NCI-H524 (cell line): Measurements from ENCODE around the gene EXOC8.
"Not testable (repeated sequence)": the region's sequence is repeated elsewhere in the genome, so short reads cannot be mapped to it uniquely, and the experiment has no call there.

Experiments used
- DNase-seq, 2 experiments: peaks; one replicate each; lab custom pipeline; 2025; lab: John Stamatoyannopoulos, UW

Gene EXOC8

DNA sequence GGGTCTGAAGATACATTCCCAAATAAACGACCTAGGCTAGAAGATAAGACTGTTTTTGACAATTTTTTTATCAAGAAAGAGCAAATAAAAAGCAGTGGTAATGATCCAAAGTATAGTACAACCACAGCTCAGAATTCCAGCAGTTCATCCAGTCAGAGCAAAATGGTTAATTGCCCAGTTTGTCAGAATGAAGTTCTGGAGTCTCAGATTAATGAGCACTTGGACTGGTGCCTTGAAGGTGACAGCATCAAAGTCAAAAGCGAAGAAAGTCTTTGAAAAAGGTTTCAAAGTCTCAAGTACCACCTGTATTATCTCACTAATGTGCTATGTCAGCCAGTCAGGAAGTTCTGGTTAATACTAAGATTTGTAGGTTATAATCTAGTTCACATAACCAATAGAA is 15.4 kb upstream of the EXOC8 start:
- no peak for DNase-seq

DNA sequence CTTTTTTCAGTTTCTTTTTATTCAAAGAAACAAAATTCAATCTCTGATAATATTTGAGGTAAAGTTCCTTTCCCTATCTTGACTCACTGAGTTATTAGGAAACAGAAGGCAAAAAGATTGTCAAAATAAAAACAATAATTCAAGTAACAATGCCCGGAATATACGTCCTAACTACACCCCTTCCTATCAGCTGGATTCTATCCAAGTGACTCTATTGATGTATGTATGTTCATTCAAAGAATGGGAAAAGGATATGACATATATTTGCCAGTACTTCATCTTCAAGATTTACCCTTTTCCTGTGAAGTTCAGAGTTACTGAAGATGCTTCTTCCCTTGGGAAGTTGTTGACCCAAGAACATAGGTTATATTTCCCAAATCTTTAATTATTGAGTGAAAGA is 14.2 kb upstream of the EXOC8 start:
- DNase-seq: no peak

DNA sequence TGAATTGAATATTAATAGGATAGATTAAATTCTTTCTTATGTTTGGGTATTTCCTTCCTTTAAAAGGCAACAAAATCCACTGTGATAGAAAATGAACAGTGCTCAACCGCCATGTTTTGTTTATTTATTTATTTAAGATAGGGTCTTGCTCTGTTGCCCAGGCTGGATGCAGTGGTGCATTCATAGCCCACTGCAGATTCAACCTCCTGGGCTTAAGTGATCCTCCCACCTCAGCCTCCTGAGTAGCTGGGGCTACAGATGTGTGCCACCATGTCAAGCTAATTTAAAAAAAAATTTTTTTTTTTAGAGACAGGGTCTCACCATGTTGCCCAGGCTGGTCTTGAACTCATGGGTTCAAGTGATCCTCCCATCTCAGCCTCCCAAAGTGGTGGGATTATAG is 11.2 kb upstream of the EXOC8 start:
- not testable (repeated sequence) for DNase-seq

DNA sequence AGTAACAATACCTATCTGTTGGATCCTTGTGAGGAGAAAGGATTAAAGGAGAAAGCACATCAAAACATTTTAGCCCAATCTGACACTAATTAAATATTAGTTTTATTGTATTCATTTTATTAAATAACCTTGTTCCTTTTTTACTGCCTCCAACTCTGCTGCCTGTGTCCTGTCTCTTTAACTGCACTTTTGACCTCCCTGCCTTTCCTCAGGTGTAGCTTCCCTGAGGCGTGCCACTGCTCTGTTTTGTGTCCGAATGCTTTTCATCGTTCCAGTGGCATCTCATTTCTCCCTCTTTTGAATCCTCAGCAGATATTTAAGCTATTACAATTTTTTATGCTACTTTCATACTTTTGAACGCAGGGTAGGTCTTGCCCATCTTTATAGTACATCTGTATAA is 10.8 kb upstream of the EXOC8 start:
- no peak for DNase-seq

DNA sequence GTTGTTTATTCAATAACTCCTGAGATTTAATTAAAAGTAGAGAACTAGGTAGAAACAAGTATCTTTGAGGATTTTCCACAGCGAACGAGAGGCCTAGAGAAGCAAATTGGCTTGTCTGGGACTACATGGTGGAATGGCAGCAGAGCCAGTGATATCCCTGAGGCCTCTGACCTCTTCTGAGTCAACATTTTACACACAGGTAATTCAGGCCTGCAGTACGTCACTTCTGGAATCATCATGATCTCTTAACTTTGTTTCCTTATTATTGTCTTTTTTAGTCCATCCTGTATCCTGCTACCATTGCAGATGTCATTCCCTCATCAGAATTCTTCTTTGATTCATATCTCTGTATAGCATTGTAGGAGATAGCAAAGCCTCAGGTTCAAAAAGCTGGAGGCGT is 10.3 kb upstream of the EXOC8 start:
- DNase-seq: no peak

DNA sequence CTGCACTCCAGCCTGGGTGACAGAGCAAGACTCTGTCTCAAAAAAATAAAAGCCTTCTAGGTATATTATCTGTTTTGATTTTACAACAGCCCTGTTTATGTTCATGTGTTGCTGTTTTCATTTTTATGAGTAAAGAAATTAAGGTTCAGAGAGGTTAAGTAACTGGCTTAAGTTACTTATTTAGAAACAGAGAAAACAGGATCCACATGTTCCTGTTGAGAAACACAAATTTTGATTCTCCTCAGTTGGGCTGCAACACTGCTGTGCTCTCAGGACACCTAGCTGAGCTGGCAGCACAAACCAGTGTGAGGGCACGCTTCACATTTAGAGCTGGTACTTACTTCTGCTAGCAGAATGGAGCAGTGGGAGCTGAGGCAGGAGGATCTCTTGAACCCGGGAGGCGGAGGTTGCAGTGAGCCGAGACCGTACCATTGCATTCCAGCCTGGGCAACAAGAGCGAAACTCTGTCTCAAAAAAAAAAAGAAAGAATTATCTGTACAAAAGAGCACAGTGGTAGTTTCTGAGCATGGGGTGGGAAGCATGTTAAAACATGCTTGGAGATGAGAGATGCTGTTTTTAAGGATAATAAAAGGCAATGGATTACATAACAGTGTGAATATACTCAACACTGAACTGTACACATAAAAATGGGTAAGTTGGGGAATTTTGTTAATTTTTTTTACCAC is 2.8 kb upstream of the EXOC8 start:
- no peak for DNase-seq

DNA sequence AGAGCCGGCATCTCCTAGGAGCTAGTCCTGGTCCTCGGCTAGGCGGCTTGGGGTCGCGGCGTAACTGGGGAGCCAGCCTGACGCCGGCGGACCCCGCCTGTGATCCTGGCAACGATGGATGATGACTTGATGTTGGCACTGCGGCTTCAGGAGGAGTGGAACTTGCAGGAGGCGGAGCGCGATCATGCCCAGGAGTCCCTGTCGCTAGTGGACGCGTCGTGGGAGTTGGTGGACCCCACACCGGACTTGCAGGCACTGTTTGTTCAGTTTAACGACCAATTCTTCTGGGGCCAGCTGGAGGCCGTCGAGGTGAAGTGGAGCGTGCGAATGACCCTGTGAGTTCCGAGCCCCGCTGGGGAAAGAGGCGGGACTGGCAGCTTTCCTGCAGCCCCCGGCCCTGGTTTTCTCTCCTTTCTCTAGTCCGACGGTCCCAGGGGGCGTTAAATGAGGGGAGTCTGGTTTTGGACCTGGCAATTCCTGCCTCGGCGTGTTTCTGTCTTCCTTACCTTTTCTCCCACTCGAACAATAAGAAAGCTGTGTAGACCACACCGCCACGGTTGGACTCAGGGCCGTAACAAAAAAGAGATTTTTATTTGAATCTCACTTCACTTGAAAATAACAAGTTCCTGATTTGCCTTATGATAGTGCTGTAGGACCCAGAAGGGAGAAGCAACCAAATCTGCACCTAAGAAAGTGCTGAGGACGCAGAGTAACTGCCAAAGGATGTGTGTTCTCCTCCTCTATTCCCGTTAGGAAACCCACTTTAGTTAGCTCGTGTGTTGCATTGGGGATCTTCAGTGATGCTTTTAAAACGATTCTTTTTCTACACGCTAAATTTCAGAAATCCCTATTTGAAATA is 847 bp upstream of the EXOC8 start, which contains the start of gene SPRTN:
Gene SPRTN (plus strand): TSS at position 24 of the 859 bp plus-strand sequence. CDS start 91 bp downstream, at position 115.
- DNase-seq: peak in 1 of 2 experiments; percentile 54

DNA sequence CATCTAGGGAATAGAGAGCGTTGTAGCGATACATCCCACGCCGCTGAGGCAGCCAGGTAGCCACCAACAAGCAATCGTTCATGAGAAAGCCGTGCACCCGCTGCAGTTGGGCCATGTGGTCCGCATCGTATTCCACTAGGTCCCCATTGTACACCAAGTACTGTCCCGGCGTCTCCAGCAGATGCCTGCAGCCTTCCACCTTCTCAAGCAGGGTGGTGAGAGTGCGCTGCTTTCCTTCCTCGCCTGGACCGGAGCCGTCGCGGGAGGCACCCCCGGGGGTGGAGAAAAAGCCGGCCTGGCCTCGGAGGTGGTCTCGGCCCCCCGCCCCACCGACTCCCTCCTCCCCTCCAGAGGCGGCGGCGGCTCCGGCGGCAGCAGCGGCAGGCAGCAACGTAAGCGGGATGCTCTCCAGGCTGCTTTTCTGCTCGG is 595 bp downstream of the EXOC8 start:
- DNase-seq: no peak

DNA sequence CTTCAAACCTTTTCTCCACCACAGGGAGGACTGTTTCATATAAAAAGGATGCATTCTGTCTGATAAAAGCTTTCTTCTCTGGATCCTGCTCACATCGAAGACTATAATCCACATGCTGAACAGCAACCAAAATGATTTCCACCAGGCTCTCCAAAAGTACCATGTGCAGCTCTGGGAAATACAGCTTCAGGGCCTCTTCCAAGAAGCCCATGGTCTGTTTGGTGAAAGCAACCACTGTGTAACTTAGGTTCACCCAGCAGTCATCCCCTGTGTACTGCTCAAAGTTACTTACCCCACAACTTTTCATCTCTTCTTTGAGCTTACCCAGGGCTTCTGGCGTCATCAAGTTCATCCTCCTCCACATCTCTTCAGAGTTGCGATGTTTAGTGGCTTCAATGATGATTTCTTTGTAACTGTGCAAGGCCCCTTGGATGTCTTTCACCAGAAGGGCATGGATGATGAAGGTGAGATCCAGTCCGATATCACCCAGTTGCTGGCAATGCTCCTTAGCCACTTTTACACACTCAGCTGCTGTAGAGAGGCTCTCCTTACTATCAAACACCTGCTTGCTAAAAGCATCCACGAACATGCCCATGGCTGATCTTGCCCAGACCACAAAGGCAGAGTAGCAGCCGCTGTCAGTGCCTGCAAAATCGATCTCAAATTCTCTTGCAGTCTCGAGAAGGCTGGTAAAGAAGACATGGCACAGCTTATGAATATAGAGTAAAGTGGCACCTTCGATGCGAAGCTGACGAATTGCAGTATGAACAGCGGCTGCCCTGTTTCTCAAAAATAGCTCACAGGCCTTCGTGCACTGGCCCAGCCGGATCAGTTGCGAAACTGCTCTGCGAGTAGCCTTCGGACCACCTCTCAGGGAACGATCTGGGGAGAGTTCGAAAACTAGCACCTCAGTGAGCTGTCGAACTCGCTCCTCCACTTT is 1.7 kb downstream of the EXOC8 start:
- peak in 1 of 2 experiments; percentile 24 for DNase-seq

DNA sequence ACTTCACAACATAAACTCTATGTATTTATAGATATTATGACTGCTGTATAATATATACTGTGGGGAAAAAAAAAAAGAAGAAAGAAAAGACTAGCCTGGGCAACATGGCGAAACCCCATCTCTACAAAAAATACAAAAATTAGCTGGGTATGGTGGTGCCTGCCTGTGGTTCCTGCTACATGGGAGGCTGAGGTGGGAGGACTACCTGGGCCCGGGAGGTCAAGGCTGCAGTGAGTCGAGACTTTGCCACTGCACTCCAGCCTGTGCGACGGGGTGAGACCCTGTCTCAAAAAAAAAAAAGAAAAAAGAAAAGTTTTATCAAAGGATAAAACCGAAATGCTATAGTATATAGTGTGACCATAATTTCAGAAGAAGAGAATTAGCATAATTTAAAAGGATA is 2.7 kb downstream of the EXOC8 start:
- DNase-seq: no peak

DNA sequence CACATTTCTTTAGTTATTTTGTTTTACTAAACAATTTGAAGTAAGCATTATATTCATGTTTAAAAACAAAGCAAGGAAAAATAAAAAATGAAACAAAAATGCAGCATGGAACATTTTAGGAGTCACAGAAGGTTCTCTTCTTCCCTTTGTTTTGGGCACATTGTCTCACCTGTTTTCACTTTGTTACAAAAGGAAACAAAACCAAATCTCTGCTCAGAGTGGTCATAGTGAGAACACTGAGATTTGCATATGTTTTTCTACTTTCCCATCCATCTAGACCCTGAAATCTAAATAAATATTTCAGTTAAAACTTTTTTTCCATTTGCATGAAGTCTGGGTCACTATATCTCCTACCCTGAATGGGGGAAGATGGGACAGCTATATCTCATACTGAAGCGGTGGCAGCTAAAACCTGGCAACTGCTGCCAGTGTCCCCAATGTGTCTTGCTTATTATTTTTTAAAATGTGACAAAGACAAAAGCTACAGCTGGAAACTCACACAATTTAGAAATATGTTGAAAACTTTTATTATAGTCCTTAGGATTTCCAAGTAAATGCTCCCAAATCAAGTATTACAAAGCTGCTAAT is 3.5 kb downstream of the EXOC8 start:
- peak in 1 of 2 experiments; percentile 3 for DNase-seq

DNA sequence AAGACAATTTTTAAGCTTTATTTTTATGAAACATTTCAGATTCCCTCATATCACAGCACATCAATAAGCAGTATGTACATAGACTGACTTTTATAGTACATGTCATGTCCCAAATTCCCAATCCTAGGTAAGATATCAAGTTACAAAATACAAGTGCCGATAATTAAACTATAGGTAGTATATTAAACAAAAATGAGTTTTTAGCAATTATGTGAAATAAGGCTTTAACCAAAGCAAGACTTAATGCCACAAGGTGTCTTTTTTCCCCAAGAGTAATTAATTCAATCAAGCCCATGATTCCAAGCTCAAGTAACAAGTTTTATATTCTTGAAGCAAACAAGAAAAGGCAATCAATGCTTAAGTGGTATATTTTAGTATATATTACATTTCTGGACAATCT is 4.9 kb downstream of the EXOC8 start:
- no peak for DNase-seq

DNA sequence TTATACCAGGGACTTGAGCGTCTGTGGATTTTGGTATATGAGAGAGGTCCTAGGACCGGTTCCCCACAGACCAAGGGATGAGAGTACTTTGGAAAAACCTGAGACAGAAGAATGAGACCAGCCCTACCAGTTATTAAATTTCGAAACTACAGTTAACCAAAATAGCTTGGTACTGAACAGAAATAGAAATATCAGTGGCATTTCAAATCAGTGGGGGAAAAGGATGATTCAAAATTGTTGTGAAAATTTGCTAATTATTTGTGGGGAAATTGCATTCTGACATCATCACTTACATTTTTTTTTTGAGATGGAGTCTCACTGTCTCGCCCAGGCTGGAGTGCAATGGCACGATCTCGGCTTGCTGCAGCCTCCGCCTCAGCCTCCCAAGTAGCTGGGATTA is 8.2 kb downstream of the EXOC8 start:
- no peak for DNase-seq

DNA sequence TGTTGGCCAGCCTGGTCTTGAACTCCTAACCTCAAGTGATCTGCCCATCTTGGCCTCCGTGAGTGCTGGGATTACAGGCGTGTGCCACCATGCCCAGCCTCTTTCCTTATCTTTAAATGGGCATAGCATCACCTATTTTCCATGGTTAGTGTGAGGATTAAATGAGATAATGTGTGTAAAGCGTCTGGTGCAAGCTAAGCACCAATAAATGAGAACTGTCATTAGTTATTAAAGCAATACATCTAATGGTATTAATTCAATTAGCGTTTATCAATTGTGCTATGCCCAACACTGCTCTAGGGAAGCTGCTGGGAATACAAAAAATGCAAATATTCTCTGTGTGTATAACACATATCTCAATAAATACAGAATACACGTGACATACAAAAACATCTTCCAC is 10.0 kb downstream of the EXOC8 start:
- DNase-seq: no peak

DNA sequence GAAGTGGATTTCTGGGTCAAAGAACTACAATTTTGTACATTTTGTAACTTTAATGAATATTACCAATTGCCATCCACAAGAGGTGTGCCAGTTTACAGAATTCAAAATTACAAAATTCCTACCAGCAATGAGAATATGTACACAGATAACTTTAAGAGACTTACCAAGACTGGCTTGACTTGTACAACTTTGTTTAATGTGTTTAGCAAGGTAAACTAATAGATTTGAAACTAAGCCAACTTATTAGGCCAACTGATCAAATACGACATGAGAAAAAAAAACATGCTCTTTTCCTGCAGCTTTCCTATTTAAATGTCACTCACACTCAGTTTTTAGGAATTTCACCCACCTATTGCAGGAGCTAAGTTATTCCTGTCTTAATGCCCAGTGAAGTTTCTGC is 11.4 kb downstream of the EXOC8 start:
- DNase-seq: no peak

DNA sequence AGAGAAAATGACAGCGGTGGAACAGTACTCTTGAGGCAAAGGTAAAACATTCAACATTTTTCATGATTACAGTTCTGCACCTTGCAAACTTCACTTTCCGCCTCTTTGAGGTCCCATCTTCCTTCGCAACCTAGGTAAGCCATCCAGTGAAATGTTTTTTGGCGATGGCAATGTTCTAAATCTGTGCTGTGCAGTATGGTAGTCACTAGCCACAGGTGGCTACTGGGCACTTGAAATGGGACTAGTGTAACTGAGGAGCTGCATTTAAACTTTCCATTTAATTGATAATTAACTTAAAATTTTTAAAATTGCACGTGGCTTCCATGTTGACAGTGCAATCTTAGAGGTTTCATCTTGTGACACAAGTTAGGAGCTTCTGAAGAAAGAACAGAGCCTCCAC is 13.0 kb downstream of the EXOC8 start:
- no peak for DNase-seq

DNA sequence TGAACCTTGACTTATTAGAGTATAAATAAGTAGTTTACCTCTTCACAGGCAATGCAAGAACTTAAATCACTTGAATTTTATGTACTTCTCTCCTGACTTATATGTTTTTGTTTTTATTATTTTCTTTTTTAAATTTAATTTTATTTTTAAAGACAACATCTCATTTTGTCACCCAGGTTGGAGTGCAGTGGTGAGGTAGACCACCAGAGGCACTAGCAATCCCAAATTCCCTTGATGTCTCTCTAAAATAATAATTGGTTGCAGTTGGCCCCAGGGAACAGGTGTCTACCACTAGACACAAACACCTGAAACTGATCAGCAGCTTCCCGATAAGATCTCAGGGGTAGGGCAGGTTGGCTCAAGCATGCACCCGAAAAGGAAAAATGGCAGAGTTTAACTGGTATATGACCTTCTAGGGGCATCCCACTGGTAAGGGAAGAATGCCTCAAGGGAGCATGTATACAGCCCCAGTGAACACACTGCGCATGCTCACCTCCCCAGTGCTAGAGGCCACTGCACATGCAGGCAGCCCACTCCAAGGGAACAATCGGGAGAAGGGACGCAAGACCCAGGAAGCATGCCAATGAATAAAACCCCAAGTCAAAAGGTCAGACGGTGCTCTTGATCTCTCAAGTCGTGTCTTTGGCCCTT is 14.6 kb downstream of the EXOC8 start:
- DNase-seq: no peak

DNA sequence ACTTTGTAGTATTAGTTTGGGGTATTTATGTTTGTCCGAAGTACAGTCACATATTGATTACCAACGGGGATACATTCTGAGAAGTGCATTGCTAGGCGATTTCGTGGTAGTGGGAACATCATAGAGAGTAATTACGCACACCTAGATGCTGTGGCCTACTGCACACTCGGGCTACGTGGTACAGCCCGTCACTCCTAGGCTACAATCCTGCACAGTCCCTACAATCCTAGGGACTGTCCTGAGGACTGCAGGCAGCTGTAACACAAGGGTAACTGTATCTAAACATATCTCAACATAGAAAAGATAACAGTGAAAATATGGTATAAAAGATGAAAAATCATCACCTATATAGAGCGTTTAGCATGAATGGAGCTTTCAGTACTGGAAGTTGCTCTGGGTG is 18.6 kb downstream of the EXOC8 start:
- no peak for DNase-seq

DNA sequence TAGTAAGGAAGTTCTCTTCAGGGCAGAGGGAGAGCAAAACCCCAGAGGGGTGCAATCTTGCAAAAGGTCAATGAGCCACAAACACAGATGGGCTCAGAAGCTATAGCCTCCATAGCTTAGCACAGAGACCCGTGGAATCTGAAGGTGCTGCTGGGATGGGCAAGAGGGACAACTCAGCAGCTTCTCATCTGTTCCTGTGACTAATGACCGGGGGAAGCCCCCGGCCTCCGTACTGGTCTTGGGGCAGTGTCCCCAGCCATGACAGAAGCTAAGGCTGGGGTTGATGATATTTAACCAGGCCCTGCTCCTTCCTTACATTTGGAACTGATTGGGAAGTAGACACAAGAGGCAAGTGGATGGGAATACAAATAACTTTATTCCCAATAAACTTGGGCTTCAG is 19.1 kb downstream of the EXOC8 start:
- no peak for DNase-seq

DNA sequence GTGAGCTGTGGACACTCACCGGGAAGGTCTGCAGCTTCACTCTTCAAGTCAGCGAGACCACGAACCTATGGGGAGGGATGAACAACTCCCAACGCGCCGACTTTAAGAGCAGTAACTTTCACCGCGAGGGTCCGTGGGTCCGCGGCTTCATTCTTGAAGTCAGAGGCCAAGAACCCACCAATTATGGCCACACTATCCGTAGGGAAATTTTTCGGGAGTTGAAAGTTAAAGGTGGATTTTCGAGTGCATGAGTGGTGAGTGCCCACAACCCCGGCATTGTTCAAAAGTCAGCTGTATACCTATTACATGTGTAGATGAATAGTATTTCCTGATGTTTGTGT is 19.7 kb downstream of the EXOC8 start:
- DNase-seq: no peak

DNA sequence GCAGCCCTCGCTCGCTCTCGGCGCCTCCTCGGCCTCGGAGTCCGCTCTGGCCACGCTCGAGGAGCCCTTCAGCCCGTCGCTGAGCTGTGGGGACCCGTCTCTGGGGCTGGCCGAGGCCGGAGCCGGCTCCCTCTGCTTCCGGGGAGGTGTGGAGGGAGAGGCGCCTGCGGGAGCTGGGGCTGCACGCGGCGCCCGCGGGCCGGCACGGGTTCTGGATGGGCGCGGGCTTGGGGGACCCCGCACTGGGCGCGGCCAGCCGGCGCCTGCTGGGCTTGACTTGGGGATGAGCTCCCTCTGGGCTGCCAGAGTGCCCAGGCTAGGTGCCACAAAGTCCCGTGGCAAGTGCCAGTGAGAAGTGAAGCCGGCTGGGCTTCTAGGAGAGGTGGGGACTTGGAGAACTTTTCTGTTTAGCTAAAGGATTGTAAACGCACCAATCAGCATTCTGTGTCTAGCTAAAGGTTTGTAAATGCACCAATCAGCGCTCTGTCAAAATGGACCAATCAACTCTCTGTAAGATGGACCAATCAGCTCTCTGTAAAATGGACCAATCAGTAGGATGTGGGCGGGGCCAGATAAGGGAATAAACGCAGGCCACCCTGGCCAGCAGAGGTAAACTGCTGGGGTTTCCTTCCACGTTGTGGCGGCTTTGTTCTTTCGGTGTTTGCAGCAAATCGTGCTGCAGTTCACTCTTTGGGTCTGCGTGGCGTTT is 20.2 kb downstream of the EXOC8 start:
- DNase-seq: no peak
